Ramos (cell line): ENCODE results near the gene NEXMIF.
"Not testable (repeated sequence)": the region's sequence is repeated elsewhere in the genome, so short reads cannot be mapped to it uniquely, and the experiment has no call there.

ENCODE experiments used
- in situ Hi-C: fragments of 300-500 bp; cut with MboI; formaldehyde crosslinking; loops from one replicate; pipeline ENCODE4 v1.14.3; 2022; ENCODE audit warnings: low sequenced_read_pairs; ENCODE audit not compliant: unreplicated experiment

Gene NEXMIF

DNA sequence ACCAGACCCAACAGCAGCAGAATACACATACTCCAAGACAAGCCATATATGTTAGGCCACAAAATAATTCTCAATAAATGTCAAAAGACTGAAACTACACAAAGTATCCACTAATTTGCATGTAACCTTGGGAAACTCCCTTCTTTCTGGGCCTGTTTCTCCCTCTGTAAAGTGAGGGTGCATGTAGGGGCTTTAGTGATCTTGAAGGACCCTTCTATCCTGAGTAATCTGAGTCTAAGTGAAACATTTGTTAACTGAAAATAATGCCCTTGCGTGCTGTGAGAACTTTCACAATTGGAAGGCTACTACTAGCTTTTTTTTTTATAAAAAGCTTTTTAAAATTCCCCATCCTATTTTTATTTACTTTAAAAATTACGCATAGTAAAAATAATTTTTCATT, 125.2 kb downstream of the NEXMIF start:
- in situ Hi-C loops = no loop called here

- in situ Hi-C loops = no loop called here
Observed at GRCh38 chrX:74797338-74797887, 127.8 kb downstream of the NEXMIF start.

- in situ Hi-C loops = no loop called here
Observed at GRCh38 chrX:74788545-74789086, 136.6 kb downstream of the NEXMIF start.

GRCh38 chrX:74784629-74785028, 140.6 kb downstream of the NEXMIF start:
- in situ Hi-C loops = no loop called here

- in situ Hi-C loops = no loop called here
Observed at GRCh38 chrX:74781507-74782034, 143.7 kb downstream of the NEXMIF start.

DNA sequence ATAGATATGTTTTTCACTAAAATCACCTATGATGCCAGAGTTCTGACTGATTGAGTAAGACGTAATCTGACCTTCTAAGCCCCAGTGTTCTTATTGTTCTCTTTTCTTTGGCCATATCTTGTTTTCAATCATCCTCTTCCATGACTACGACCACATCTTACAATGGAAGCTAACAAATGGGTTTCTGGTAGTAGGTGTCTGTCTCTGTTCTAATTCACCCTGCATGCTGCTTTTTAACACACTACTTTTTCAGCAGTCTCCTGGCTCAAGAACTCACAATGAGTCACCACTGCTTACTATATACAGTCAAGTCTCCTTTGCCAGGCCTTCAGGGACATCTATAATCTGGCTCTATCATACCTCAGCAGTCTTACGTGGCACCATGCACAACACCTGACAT, 146.1 kb downstream of the NEXMIF start:
- in situ Hi-C loops = no loop called here

- in situ Hi-C loops = no loop called here
Observed at GRCh38 chrX:74774988-74775387, 150.3 kb downstream of the NEXMIF start.

- in situ Hi-C loops = no loop called here
Observed at GRCh38 chrX:74736450-74736849, 188.8 kb downstream of the NEXMIF start.

- in situ Hi-C loops = no loop called here
Observed at GRCh38 chrX:74705269-74705668, 220.0 kb downstream of the NEXMIF start.

GRCh38 chrX:74701343-74701742, 223.9 kb downstream of the NEXMIF start:
- in situ Hi-C loops = not testable (repeated sequence)

DNA sequence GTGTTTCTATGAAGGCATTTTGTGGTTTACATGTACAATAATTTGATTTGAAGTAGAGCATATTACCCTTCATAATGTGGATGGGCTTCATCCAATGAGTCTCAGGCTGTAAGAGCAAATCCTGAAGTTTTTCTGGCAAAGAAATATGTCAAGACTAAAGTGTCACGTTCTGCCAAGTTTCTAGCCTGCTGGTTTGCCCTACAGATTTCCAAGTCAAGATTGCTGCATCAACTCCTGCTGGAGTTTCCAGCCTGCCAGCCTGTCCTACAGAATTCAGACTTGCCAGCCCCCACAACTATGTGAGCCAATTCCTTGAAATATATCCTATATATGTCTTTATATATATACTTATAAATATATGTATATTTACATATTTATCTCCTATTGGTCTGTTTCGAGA, 240.8 kb downstream of the NEXMIF start:
- in situ Hi-C loops = no loop called here
